Measurements from ENCODE around the gene ARHGEF16.

GRCh38 chr1:3501437-3501836 is 47.0 kb downstream of the ARHGEF16 start:
- no peak for TF ChIP-seq CTCF (IDR thresholded peaks at IDR 0.05)
- TF ChIP-seq EZH2 (IDR thresholded peaks at IDR 0.05; ENCODE audit: borderline replicate concordance, insufficient read depth, low read depth, low read length, poor library complexity, severe bottlenecking): no peak
